Hepatocyte (in vitro differentiated cells): ENCODE results near the gene TRMT2A.

ENCODE experiments used
- EZH2 ChIP-seq: fragments of 200-600 bp; sonication (generic); IDR thresholded peaks from 2 replicates; pipeline ENCODE4 v1.6.1; 2016; ENCODE audit warnings: antibody characterized with exemption, mild to moderate bottlenecking, borderline replicate concordance
- TF ChIP-seq, protein P1 (sequence below): fragments of 200-600 bp; sonication (generic); IDR thresholded peaks from 2 replicates; pipeline ENCODE4 v1.5.1; 2016; ENCODE audit warnings: antibody characterized with exemption, mild to moderate bottlenecking; ENCODE audit not compliant: poor library complexity

GRCh38 chr22:20150381-20151275 is 33.6 kb upstream of the TRMT2A start, which contains the start of gene CCDC188:
- TF ChIP-seq, protein P1, sequence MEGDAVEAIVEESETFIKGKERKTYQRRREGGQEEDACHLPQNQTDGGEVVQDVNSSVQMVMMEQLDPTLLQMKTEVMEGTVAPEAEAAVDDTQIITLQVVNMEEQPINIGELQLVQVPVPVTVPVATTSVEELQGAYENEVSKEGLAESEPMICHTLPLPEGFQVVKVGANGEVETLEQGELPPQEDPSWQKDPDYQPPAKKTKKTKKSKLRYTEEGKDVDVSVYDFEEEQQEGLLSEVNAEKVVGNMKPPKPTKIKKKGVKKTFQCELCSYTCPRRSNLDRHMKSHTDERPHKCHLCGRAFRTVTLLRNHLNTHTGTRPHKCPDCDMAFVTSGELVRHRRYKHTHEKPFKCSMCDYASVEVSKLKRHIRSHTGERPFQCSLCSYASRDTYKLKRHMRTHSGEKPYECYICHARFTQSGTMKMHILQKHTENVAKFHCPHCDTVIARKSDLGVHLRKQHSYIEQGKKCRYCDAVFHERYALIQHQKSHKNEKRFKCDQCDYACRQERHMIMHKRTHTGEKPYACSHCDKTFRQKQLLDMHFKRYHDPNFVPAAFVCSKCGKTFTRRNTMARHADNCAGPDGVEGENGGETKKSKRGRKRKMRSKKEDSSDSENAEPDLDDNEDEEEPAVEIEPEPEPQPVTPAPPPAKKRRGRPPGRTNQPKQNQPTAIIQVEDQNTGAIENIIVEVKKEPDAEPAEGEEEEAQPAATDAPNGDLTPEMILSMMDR: no peak
- TF ChIP-seq EZH2: no peak
